ENCODE data around the gene APEX2. TPM values are rescaled to one million over a fixed set of nuclear protein-coding genes. Genes with fewer than 3 reads are reported as not detected.

The APEX2 gene
- total RNA-seq, 4 donors from 2014 or later = 1.0 to 9.5 (median 5.1) TPM

DNA sequence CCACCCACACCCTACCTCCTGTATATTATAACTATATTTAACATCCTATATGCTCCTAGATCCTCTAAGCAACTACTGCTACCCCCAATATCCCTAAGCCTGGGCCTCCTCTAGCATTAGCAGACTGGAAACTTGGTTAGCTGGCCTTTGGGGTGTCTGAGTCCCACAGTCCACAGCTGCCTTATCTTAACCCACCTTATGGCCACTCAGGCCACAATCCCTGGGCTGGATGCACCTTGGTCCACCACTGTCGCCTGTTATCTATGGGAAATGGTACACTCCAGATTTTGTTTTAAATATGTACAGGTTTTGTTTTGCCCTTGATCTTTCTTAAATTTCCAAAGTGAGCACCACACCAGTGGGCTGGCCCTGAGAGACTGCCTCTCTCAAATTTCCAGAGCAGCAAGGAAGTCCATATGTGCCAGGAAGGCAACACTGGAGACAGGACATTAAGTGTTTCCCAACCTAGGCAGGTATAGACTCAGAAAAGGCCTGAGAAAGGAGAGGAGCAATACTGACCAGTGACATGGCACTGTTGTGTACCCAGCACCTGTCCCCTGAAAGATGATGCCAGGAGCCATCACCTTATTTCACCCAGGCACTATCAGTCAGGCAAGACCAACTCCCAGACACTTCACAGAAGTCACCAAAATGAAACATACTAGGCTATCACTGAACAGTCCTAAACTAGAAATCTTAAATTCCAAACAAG, 7.1 kb upstream of the APEX2 start:
- Histone ChIP-seq H3K36me3 (no peaks in the 10 kb centered on the region), H3K27ac (no peak overlapping the region), H3K9me3 (no peaks in the 10 kb centered on the region), H3K4me1 (no peaks in the 10 kb centered on the region), H3K4me3 (no peak overlapping the region), H3K27me3 (no peaks in the 10 kb centered on the region)
- DNase-seq = no peak
- intact Hi-C loops (cut with DNase I; ENCODE audit: low total_unique reads) = no loop called here
- TF ChIP-seq, protein P1, sequence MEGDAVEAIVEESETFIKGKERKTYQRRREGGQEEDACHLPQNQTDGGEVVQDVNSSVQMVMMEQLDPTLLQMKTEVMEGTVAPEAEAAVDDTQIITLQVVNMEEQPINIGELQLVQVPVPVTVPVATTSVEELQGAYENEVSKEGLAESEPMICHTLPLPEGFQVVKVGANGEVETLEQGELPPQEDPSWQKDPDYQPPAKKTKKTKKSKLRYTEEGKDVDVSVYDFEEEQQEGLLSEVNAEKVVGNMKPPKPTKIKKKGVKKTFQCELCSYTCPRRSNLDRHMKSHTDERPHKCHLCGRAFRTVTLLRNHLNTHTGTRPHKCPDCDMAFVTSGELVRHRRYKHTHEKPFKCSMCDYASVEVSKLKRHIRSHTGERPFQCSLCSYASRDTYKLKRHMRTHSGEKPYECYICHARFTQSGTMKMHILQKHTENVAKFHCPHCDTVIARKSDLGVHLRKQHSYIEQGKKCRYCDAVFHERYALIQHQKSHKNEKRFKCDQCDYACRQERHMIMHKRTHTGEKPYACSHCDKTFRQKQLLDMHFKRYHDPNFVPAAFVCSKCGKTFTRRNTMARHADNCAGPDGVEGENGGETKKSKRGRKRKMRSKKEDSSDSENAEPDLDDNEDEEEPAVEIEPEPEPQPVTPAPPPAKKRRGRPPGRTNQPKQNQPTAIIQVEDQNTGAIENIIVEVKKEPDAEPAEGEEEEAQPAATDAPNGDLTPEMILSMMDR (IDR thresholded peaks at IDR 0.05) = no peak
- no peak for TF ChIP-seq POLR2A (IDR thresholded peaks at IDR 0.05)

DNA sequence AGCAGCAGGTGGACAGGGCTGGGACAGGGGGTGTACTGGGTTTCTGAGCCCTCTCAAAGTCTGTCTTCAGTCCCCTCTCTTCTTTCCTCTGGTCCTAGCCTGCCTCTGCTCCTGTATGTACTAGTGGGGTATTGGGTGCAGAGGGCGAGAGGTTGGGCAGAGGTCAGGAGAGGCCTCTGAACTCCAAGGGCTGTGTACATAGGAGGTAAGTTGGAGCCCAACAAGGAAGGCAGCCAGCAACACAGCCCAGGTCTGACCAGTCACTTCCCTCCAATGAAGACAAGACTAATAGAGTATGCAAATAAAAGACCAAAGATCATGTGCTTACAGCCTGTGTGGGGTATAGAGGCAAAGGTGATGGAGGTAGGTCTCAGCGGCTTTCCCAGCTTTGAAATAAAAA, 6.1 kb upstream of the APEX2 start, which contains the start of gene PFKFB1:
Gene PFKFB1, minus strand, starts transcription at position 90 of the 400 bp plus-strand sequence. CDS start 181 bp downstream, outside the sequence.
- TF ChIP-seq, protein P1 (IDR thresholded peaks at IDR 0.05) = no peak
- no peak for TF ChIP-seq POLR2A (IDR thresholded peaks at IDR 0.05)
- Histone ChIP-seq H3K36me3 (no peaks in the 10 kb centered on the region), H3K27me3 (no peaks in the 10 kb centered on the region), H3K9me3 (no peaks in the 10 kb centered on the region), H3K4me1 (no peaks in the 10 kb centered on the region), H3K27ac (no peak within 1 kb of the TSS), H3K4me3 (no peak within 1 kb of the TSS)
- intact Hi-C loops (cut with DNase I; ENCODE audit: low total_unique reads) = no loop called here
- no peak for DNase-seq

DNA sequence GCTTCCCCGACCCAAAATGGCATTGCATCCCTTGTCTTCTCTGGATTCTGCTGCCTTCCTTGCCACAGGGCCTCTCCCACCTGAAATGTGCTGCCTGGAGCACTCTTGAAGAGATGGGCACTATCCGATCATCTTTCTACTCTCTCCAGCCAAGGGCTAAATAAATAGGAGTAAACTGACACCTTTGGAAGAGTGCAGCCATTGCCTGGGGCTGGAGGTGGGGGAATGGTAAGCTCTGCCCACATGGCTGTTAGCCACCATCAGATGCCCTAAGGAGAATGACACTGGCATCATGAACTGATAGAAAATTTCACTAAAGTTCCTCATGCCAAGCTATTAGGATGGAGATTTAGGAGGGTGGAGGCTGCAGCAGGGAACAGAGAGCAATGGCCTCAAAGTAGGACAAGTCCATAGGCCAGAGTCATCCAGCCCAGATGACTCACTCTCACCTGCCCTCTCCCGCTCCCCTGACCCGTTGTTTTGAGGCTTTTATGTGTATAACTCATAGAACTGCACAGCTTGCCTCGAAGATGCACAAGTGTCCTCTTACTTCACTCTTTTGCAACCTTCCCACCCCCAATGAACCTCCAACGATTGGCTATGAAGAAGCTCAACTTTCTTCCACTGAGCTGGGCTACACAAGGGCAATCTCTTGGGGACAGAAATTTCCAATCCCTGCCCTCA, 5.4 kb upstream of the APEX2 start:
- H3K4me1 ChIP-seq = no peaks in the 10 kb centered on the region
- H3K9me3 ChIP-seq = no peaks in the 10 kb centered on the region
- no peaks in the 10 kb centered on the region for H3K27me3 ChIP-seq
- H3K27ac ChIP-seq = no peak overlapping the region
- no peak overlapping the region for H3K4me3 ChIP-seq
- intact Hi-C loops (cut with DNase I; ENCODE audit: low total_unique reads) = no loop called here
- no peaks in the 10 kb centered on the region for H3K36me3 ChIP-seq
- TF ChIP-seq, protein P1 (IDR thresholded peaks at IDR 0.05) = no peak
- no peak for TF ChIP-seq POLR2A (IDR thresholded peaks at IDR 0.05)
- DNase-seq = no peak

DNA sequence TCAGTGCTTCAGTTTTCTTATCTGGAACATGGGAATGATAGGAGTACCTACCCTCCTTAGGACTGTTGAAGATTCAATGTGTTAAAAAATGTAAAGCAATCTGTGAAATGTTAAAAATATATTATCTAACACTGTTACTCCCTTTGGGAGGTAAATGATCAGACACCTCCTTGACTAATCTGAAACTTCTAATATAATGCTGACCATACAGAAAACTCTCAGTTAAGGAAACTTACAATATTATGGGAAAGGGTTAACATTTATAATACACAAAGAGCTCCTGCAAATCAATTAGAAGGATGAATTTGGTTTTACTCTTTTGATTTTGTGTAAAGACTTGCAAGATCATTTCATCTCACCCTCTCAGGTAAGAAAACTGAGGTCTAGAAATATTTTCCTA, 4.5 kb upstream of the APEX2 start:
- H3K9me3 ChIP-seq = no peaks in the 10 kb centered on the region
- H3K27ac ChIP-seq = no peak overlapping the region
- no peak for DNase-seq
- no peaks in the 10 kb centered on the region for H3K27me3 ChIP-seq
- TF ChIP-seq, protein P1 (IDR thresholded peaks at IDR 0.05) = no peak
- H3K4me1 ChIP-seq = no peaks in the 10 kb centered on the region
- H3K36me3 ChIP-seq = no peaks in the 10 kb centered on the region
- no peak overlapping the region for H3K4me3 ChIP-seq
- intact Hi-C loops (cut with DNase I; ENCODE audit: low total_unique reads) = no loop called here

DNA sequence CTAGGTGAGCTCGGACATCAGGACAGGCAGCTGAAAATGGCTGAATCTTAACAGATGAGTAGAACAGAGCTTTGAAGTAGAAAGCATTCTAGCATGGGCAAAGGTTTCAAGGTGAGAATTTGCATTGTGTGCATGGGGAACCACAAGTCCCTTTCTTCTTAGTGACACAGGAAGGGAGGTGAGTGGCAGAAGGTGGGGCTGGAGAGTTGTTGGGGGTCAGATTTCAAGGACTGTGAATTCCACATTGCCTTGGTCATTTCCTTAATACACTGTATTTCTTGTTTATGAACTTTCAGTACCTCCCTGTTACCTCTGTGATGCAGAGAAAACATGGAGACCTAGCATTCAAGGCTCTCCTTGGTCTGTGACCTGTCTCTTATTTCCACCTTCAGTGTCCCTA, 4.1 kb downstream of the APEX2 start:
- no peak overlapping the region for H3K4me3 ChIP-seq
- no peak overlapping the region for H3K27ac ChIP-seq
- no peaks in the 10 kb centered on the region for H3K27me3 ChIP-seq
- intact Hi-C loops (cut with DNase I; ENCODE audit: low total_unique reads) = no loop called here
- no peaks in the 10 kb centered on the region for H3K9me3 ChIP-seq
- no peak for TF ChIP-seq POLR2A (IDR thresholded peaks at IDR 0.05)
- TF ChIP-seq, protein P1 (IDR thresholded peaks at IDR 0.05) = no peak
- no peaks in the 10 kb centered on the region for H3K36me3 ChIP-seq
- no peak for DNase-seq
- no peaks in the 10 kb centered on the region for H3K4me1 ChIP-seq

Measured in uterus (tissue), 4 donors.